HCEC 1CT (cell line): ENCODE measurements around the gene CRYBB1.

Experiments
- DNase-seq: peaks from one replicate; pipeline ENCODE4 v3.0.0-alpha.2; 2017

CRYBB1 gene

GRCh38 chr22:26550498-26551033, 67.3 kb downstream of the CRYBB1 start:
- peak; percentile 73 for DNase-seq

- DNase-seq: no peak
These were observed 67.8 kb downstream of the CRYBB1 start for GRCh38 chr22:26549902-26550497.
